Brain pericyte (primary cell): ENCODE results near the gene UBE4B.
"Not testable (repeated sequence)": the region's sequence is repeated elsewhere in the genome, so short reads cannot be mapped to it uniquely, and the experiment has no call there.

Experiments used
- DNase-seq: peaks from one replicate; pipeline ENCODE4 v3.0.0-alpha.2; 2012; ENCODE audit warnings: low read depth, low spot score

UBE4B gene

DNA sequence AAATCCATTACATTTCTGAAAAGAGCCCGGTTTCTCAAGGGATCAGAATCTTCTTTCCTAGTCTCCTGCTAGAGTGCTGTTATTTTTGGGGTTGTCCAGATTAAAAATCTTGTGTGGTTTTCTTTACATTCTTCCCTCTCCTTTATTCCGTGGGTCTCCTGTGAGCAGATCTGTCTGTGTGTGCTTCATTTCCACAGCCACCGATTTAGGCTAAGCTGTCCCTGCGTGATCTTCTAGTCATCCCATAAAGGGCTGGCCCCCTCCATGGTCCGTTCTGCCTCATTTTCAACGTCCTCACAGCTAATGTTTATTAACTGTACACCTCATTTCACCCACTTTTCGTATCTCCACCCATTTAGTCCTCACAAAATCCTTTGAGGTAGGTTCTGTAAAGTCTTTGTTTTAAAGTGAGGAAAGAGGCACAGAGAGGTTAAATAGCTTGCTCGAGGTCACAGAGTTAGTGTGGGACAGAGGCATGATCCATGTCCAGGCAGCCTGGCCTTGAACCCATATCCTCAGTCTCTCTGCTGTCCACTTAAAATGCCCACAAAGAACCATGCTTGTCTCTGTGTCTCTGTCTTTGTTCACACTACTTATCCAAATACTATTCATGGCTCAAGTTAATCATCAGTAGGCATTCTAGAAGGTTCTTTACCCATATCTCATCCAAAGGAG, 139.4 kb downstream of the UBE4B start:
- no peak for DNase-seq

DNA sequence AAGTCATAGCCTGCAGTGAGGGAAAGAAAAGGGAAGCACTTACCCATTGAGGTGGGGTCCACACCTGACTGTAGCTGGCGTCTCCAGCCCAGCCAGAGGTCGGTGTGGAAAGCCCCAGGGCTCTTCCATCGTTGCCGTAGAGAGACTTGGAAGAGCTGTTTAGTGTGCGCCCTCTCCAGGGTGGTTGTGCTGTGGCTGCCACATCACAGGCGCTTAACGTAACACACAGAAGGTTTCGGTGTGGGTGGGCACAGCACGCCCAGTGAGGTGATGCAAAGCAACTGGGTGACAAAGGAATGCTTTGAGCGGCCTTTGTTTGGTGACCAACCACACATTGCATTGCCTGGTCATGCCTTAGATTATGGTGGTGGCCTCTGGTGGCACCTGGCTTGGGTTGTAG, 140.8 kb downstream of the UBE4B start:
- DNase-seq: no peak

DNA sequence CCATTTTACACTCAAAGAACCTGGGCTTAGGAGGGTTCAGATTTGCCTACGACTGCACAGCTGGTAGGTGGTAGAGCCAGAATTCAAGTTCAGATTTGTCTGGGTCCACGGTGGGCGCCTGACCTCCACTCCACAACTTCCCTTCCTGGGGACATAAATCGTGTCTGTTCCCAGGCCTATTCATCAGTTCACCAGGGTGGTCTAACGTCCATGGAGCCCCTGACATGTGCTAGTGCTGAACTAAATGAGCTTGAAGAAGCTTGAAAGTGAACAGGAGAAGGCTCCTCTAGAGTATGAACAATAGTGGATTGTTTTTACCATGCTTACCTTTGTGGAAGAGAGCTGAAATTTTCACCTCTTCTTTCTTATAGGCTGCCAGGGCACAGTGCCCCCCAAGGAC, 145.1 kb downstream of the UBE4B start:
- no peak for DNase-seq

DNA sequence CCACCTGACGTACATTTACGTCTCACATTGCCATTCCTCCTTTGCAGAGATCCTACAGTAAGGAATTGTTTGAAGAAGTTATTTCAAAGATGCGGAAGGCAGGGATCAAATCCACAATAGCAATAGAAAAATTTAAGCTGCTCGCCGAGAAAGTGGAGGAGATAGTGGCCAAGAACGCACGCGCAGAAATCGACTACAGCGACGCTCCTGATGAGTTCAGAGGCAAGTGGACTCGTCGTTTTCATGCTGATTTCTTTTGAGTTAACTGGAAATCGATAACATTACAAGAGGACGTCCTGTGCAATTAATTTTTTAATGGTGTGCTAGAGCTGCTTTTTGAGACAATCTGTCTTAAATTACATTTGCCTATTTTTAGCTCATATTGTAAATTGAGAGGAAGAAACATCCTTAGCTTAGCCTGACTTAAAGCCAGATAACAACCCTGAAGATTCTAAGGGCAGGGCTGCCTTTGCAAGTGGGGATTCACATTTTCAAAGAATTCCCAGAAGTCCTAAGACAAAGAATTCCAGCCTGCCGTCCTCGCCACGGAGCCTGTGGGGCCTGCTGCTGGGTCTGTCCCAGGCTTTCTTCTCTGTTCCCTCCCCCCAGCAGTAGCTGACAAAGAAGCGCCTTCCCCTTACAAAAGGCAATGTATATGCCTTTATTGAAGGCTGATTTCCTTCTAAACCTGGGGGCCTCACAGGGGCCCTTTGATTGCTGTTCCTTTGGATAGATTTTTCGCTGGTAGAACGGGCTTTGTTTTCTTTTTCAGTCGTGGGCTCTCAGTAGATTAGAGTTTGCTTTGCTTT, 146.0 kb downstream of the UBE4B start:
- DNase-seq: no peak

DNA sequence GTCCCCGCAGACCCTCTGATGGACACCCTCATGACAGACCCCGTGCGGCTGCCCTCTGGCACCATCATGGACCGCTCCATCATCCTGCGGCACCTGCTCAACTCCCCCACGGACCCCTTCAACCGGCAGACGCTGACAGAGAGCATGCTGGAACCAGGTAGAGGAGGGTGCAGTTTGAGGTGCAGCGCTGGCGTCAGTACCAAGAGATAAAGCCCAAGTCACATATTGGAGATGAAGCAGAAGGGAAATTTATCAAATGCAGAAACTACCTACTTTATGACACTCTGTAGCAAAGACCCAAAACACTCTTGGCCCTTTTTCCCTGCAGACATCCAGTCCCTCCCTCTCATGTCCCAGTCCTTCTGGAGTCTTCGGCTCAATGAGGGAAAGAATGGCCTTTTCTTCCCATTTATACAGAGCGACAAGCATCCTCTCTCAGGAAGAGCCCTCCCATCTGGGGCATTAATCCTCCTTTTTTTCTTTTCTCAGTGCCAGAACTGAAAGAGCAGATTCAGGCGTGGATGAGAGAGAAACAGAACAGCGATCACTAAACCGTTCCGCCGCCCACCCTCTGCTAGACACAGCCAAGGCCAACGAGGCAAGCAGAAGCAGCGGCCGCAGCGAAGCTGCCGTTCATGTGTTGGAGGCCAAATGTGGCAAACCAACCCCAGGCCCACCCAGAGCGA, 146.8 kb downstream of the UBE4B start:
- no peak for DNase-seq

DNA sequence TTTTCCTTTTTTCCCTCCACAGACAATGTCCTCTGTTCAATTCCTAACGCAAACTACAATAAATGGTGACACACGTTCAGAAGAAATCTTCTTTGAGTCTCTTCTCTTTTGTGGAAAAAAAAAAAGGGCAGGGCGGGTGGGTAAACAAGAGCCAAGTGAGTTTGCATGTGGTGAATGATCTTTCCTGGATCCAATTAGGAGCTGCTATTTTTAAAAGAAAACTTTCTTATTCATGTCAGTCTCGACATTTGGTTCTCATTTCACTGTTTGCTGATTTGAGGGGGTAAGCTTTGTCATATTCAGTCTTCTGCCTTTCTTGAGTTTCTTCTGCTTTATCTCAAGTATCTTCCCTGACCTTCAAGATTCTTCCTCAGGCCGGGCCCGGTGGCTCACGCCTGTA, 148.4 kb downstream of the UBE4B start:
- DNase-seq: no peak

DNA sequence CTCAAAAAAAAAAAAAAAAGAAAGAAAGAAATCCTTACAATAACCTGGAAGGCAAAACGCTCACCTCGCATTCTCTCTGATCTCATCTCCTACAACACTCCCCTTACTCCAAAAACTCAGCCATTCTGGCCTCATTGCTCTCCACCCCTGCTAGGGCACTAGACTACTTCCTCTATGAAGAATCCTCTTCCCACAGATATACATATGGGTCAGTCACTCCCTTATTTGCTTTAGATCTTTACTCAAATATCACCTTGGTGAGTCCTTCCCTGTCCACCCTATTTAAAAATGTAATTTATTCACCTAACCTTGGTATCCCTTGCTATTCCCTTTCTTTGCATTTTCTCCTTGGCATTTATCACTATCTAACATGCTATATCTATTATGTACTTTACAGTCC, 153.0 kb downstream of the UBE4B start:
- no peak for DNase-seq

DNA sequence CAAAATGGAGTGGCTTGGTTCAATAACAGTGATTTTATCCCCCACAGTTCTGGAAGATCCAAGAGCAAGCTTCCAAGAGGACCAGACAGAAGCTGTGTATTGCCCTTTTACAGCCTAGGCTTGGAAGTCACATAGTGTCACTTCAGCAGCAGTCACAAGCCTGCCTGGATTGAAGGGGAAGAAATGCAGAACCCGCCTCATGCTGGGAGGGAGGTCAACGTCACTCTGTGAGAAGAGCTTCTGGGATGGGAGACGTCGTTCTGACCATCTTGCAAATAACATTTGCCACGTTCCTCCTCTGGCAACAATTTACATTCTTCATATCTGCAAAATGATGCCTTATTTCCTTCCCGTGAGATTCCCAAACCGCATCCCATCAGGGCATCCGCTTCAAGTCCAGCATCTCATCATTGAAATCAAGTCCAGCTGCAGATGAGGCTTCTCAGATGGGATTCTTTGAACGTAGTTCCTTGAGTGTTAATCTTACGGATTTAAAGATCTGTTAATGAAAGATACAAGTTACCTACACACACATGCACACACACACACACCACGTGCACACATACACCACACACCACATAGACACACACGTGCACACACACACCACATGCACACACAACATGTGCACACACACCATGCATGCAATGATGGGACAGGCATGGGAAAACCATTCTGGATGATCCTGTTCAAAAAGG, 153.7 kb downstream of the UBE4B start:
- no peak for DNase-seq

DNA sequence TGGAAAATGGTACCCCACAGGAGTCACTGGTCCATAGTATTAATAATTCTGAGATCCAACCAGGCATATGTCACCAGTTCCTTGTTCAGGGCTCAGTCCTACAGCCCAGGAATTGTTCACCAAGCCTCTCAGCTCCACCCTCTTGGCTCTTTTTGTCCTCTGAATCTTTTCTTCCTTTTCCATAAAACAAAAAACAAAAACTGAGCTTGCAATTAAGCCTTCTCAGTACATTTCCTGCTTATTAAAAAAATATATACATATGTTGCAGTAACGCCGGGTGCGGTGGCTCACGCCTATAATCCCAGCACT, 154.2 kb downstream of the UBE4B start:
- DNase-seq: no peak

DNA sequence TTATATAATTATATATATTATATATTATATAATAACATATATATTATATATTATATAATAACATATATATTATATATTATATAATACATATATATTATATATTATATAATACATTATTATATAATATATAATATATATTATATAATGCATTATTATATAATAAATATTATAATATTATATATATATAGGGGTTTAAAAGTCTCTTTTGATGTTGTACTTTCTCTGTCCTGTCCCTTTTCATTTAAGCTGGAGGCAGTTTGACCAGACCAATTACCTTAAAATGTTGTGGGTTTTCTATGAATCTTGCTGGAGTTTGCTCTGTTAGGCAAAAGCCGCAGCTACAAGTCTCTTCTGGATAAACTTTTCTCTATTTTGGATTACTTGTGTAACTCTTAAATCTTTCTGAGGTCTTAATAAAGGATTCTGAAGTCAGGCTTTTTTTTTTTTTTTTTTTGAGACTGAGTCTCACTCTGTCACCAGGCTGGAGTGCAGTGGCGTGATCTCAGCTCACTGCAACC, 155.4 kb downstream of the UBE4B start:
- no peak for DNase-seq

DNA sequence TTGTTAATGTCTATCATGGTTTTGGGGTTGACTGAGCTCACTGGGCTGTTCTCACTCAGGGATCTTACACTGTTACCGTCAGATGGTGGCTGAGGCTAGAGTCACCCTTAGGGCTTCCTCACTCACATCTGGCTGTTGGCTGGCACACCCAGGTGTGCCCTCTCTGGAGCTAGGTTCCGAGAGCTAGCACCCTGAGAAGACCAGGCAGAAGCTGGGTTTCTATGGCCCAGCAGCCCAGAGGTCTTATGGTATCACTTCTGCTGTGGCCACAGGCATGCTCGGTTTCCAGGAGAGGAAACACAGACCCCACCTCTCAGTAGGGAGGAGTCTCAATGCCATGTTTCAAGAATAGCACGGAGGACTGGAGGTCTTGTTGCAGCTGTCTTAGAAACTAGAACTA, 156.9 kb downstream of the UBE4B start:
- no peak for DNase-seq

DNA sequence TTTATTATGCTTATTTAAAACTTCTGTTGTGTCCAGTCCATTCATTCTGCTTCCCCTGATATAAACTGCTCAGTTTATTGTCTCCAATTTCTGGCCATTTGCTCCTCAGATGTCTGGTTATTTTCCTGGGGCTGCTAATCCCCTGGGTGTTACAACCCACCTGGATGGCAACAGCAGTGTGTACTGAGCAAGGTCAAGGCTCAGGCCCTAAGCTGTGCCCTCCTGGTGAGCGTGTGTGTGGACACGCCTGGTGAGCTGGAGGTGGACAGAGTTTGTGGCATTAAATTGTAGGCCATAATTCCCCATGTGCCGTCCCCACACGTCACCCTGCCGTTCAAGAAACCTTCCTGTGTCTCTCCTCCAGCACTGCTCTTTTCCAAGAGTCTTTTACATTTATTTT, 159.5 kb downstream of the UBE4B start:
- no peak for DNase-seq

DNA sequence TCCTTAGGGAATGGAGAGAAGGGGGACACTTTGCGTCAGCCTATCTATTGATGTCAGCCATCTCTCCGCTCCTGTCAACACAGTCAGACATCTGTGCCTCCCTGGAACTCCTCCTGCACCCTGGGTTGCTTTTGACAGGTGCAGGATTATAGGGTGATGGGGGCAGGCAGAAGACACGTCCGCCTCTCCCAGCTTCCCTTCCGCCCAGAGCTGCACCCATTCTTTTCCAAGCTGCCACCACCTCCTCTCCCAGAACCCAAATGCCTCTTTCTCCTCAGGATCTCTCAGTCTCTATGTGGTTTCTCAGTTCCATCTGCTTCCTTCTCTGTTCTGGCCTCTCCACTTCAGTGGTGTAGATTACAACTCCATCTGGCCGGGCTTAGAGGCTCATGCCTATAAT, 160.5 kb downstream of the UBE4B start:
- no peak for DNase-seq

DNA sequence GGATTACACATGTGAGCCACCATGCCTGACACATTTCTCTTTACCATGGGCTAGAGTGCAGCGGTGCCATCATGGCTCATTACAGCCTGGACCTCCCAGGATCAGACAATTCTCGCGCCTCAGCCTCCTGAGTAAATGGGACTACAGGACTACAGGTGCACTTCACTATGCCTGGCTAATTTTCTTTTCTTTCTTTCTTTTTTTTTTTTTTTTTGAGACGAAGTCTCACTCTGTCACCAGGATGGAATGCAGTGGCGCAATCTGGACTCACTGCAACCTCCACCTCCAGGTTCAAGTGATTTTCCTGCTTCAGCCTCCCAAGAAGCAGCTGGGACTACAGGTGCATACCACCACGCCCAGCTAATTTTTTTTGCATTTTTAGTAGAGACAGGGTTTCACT, 162.8 kb downstream of the UBE4B start:
- DNase-seq: no peak

DNA sequence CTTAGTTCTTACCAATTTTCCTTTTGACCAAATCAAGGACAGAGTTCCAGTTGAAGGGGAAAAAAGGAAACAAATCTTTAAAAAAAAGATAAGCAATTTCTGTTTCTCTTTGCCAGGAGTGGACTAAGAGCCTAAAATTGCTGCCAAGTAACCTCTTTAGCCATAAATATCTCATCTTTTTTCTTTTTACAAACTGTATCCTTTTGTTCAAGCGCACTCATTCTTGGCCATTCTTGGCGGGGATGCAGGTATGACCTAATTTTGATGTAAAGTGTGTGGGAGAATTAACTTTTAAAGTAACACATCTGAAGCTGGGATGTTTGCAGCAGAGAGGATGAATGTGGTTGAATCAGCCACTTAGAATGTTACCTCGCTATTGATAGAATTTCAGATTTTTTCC, 164.2 kb downstream of the UBE4B start:
- DNase-seq: no peak

DNA sequence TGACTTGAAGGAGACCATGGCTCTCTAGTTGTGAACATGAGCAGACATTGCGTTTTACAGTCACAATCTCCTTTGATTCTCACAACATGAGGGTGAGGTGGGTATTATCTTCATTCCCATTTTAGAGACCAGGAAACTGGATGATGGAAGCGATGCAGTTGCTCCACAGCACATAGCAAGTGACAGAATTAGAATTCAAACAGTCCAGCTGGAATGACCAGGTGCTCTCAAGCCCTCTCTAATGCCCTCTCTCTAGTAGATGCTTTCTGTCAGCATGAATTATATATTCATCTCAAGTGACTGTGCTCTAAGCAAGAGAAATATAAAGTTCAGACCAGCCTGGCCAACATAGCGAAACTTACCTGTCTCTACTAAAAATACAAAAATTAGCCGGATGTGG, 167.9 kb downstream of the UBE4B start:
- no peak for DNase-seq

DNA sequence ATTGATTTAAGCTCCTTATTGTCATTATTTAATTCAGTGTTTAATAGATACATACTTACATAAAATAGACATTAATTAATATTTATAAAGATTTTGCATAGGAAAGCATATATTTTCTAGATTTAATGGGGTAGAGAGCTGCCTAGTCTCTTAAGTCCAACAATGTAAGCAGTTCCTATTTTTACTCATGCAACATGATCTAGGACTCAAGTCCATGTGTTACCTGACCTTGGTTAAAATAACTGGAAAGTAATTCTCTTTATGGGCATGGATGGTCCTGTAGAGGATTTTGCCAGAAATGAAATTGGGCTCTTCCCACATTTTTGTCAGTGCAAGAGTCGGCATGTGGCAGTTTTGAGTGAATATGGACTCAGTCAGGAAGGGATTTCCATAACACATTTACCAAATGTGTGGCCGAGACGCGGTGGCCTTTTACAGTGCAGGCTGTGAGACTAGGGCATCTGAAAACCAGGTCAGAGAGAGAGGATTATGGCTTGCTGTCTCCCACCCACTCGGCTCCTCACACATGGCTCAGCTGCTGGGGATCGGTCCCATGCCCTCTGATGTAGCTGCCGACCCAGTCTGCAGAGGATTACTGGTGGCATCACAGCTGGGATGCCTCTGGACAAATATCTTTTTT, 171.4 kb downstream of the UBE4B start:
- no peak for DNase-seq

DNA sequence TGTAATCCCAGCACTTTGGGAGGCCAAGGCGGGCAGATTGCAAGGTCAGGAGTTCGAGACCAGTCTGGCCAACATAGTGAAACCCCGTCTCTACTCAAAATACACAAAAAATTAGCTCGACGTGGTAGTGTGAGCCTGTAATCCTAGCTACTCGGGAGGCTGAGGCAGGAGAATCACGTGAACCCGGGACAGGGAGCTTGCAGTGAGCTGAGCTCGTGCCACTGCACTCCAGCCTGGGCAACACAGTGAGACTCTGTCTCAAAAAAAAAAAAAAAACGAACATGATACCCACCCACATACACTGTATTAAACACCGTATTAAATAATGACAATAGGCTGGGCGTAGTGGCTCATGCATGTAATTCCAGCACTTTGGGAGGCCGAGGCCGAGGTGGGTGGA, 172.4 kb downstream of the UBE4B start:
- not testable (repeated sequence) for DNase-seq

DNA sequence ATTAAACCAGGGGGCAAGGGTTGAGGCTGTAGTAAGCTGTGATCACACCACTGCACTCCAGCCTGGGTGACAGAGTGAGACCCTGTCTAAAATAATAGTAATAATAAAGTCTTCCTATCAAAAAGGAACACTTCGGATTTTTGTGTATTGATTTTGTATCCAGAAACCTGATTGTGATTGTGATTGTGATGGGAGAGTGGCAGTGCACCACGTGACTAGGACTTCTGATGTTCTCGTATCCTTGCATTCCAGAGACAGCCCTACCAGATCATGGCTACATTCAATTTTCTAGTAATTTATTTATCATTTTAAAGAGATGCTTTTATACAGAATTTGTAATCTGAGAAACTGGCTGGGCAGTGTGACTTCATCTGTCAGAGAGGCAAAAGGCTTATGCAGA, 175.1 kb downstream of the UBE4B start:
- DNase-seq: no peak

DNA sequence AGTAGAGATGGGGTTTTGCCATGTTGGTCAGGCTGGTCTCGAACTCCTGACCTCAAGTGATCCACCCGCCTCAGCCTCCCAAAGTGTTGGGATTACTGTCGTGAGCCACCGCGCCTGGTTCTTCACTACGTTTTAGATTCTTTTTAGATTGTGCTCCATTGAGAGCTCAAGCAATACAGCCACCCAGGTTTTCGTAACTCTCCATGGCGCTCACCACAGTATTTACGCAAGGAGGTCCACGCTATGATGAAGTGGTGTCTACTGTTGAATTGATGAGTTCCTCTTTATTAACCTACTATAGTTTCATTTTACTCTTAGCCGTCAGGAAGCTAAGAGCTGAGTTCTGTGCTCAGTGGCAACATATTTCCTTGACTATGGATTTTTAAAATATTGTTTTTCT, 175.8 kb downstream of the UBE4B start:
- no peak for DNase-seq

DNA sequence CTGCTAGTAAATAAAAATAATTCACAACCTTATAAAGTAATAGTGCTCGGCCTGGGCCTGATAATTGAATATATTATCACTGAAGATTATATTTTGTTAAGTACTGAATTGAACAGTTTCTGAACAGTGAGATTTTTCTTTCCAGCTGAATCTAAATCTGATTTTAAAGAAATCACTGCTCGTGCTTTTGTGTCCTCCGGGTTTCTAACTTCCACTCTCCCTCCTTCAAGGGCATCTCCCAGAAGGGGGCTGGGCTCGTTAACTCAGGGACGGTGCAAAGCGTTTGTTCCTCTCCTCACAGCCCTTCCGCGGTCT, 176.8 kb downstream of the UBE4B start:
- DNase-seq: no peak
